Endothelial cell of umbilical vein (primary cell): ENCODE data around the gene RSRC1. TPM values are rescaled to one million over a fixed set of nuclear protein-coding genes. Genes with fewer than 3 reads are reported as not detected.

ENCODE experiments used
- BruUV-seq: library from RNA; stranded (reverse); fragments of 400-500 nt; replicated peaks from 2 replicates; lab custom pipeline; 2021; lab: Mats Ljungman, UMichigan
- CTCF ChIA-PET: fragments of 300-600, 350-600 bp; sonication (Branson Sonifier 250); formaldehyde crosslinking; loops from one replicate; lab custom pipeline; 2021; ENCODE audit warnings: antibody characterized with exemption, inconsistent platforms; lab: Charles Lee
- POLR2A ChIA-PET: fragments of 300-600, 350-600 bp; sonication (Branson Sonifier 250); formaldehyde crosslinking; loops from one replicate; lab custom pipeline; 2021; ENCODE audit warnings: antibody characterized with exemption, inconsistent platforms; lab: Charles Lee
- DNase-seq: peaks from one replicate; pipeline ENCODE4 v3.0.0-alpha.2; 2011; ENCODE audit warnings: low read depth, low spot score
- FAIRE-seq: peaks from 2 replicates; lab custom pipeline; 2011; peaks lifted over from hg19 to GRCh38; lab: Jason Lieb, UNC
- H2AFZ ChIP-seq: 2 replicates; pipeline ENCODE4 v1.6.0; 2012; ENCODE audit warnings: low read depth, low read length, control low read depth, inconsistent platforms
- H3K27ac ChIP-seq: 2 replicates; pipeline ENCODE4 v1.5.1; 2011; ENCODE audit warnings: low read depth, mild to moderate bottlenecking, control low read depth, low read length, moderate library complexity; ENCODE audit not compliant: insufficient read depth
- H3K27me3 ChIP-seq, 2 experiments: 2 replicates each; pipeline versions ENCODE4 v1.6.0 to v1.6.1; 2011; ENCODE audit warnings: low read length in 2 of 2, mixed read lengths in 1 of 2; ENCODE audit not compliant: control insufficient read depth in 2 of 2, insufficient read depth in 2 of 2
- H3K36me3 ChIP-seq, 2 experiments: 2 replicates in 1 of 2; 3 replicates in 1 of 2; pipeline ENCODE4 v1.5.1; 2011; ENCODE audit warnings: low read length in 2 of 2, mild to moderate bottlenecking in 1 of 2, moderate library complexity in 1 of 2; ENCODE audit not compliant: control insufficient read depth in 2 of 2, insufficient read depth in 2 of 2; ENCODE audit errors: extremely low read depth in 1 of 2
- H3K4me1 ChIP-seq: 3 replicates; pipeline ENCODE4 v1.5.1; 2011; ENCODE audit warnings: mild to moderate bottlenecking, low read length; ENCODE audit not compliant: control insufficient read depth, insufficient read depth; ENCODE audit errors: extremely low read depth
- H3K4me2 ChIP-seq: 2 replicates; pipeline ENCODE4 v1.6.1; 2011; ENCODE audit warnings: low read length, control low read depth, mixed read lengths; ENCODE audit not compliant: insufficient read depth
- H3K4me3 ChIP-seq, 3 experiments: fragments of 200-600 bp in 1 of 3; sonication (generic), shearing (Covaris generic) in 1 of 3; replicated peaks in 1 of 3; 2 replicates each; pipeline ENCODE4 v1.5.1; 2011 to 2016; ENCODE audit warnings: control low read depth in 3 of 3, low read length in 3 of 3, mild to moderate bottlenecking in 2 of 3, inconsistent platforms in 1 of 3, low read depth in 1 of 3, moderate library complexity in 1 of 3; ENCODE audit not compliant: insufficient read depth in 1 of 3
- H3K79me2 ChIP-seq: 2 replicates; pipeline ENCODE4 v1.6.0; 2012; ENCODE audit warnings: low read length, inconsistent platforms; ENCODE audit not compliant: control insufficient read depth, insufficient read depth
- H3K9ac ChIP-seq: replicated peaks from 2 replicates; pipeline ENCODE3; 2011; ENCODE audit warnings: low read length, control low read depth; ENCODE audit not compliant: insufficient read depth; ENCODE audit errors: extremely low read depth
- H3K9me1 ChIP-seq: replicated peaks from 3 replicates; pipeline ENCODE4 v1.6.0; 2011; ENCODE audit warnings: mild to moderate bottlenecking, low read length; ENCODE audit not compliant: control insufficient read depth, insufficient read depth; ENCODE audit errors: extremely low read depth
- H3K9me3 ChIP-seq: replicated peaks from 2 replicates; pipeline ENCODE4 v1.5.1; 2012; ENCODE audit warnings: low read length, inconsistent platforms; ENCODE audit not compliant: control insufficient read depth, insufficient read depth
- H4K20me1 ChIP-seq: replicated peaks from 2 replicates; pipeline ENCODE3; 2011; ENCODE audit warnings: mild to moderate bottlenecking, low read length; ENCODE audit not compliant: control insufficient read depth, insufficient read depth; ENCODE audit errors: extremely low read depth
- EZH2 ChIP-seq: IDR thresholded peaks from 2 replicates; pipeline ENCODE4 v1.6.1; 2012; ENCODE audit warnings: borderline replicate concordance, low read depth, mild to moderate bottlenecking, moderate library complexity, low read length, inconsistent platforms; ENCODE audit not compliant: severe bottlenecking
- FOS ChIP-seq: IDR thresholded peaks from 2 replicates; pipeline ENCODE4 v1.6.1; 2011; ENCODE audit warnings: mild to moderate bottlenecking, low read length, moderate library complexity, borderline replicate concordance; ENCODE audit not compliant: insufficient read depth
- GATA2 ChIP-seq: IDR thresholded peaks from 2 replicates; pipeline ENCODE4 v1.7.0; 2011; ENCODE audit warnings: low read depth, mild to moderate bottlenecking, moderate library complexity, mixed read lengths, low read length; ENCODE audit not compliant: insufficient read length, insufficient read depth
- JUN ChIP-seq: IDR thresholded peaks from 2 replicates; pipeline ENCODE4 v1.6.1; 2011; ENCODE audit warnings: borderline replicate concordance, low read depth; ENCODE audit not compliant: insufficient read length, insufficient read depth
- MAX ChIP-seq: IDR thresholded peaks from 2 replicates; pipeline ENCODE4 v1.6.1; 2011; ENCODE audit not compliant: insufficient read depth, insufficient read length
- MYC ChIP-seq: IDR thresholded peaks from one replicate; pipeline ENCODE4 v1.6.1; 2011; ENCODE audit warnings: mild to moderate bottlenecking, low read depth, low read length
- POLR2A ChIP-seq: IDR thresholded peaks from 2 replicates; pipeline ENCODE4 v1.6.1; 2012; ENCODE audit warnings: low read depth, mild to moderate bottlenecking, control low read depth, low read length
- POLR2AphosphoS5 ChIP-seq: IDR thresholded peaks from 2 replicates; pipeline ENCODE4 v1.6.1; 2012; ENCODE audit warnings: low read depth, mild to moderate bottlenecking, control low read depth, low read length, moderate library complexity; ENCODE audit not compliant: insufficient read depth
- dilution Hi-C: fragments of 300-500 bp; cut with MboI; formaldehyde crosslinking; loops from one replicate; pipeline ENCODE4 v1.15.0; 2019; ENCODE audit warnings: low sequenced_read_pairs; ENCODE audit not compliant: extremely low pct_ligation_motif_present
- intact Hi-C: fragments of 100-400 bp; cut with micrococcal nuclease; formaldehyde crosslinking; loops from one replicate; pipeline ENCODE4 v1.10.0; 2022
- polyA plus RNA-seq, 4 experiments: library from polyadenylated mRNA; depleted of rRNA in 3 of 4; stranded (reverse) in 3 of 4; unstranded in 1 of 4; fragments of >200 nt; gene quantifications; 2 replicates each; pipeline versions ENCODE4 v1.2.1 to v1.2.3, GENCODE V29; 2011 to 2012; ENCODE audit warnings: missing spikeins in 1 of 4
- total RNA-seq: library from RNA; stranded (reverse); gene quantifications from 2 replicates; pipeline ENCODE4 v1.2.3, GENCODE V29; 2021
- TF ChIP-seq, protein P1 (sequence below), 2 donors: IDR thresholded peaks; 1 replicate in 1 of 2; 2 replicates in 1 of 2; pipeline ENCODE4 v1.5.1; 2011; ENCODE audit warnings: low read length in 2 of 2, mild to moderate bottlenecking in 2 of 2, moderate library complexity in 2 of 2, control low read depth in 1 of 2, inconsistent platforms in 1 of 2, low read depth in 1 of 2; ENCODE audit not compliant: insufficient read depth in 1 of 2; ENCODE audit errors: extremely low read depth in 1 of 2

Gene RSRC1
- total and polyA plus RNA-seq, 2 donors (not counting 3 experiments of a cell fraction or from before 2014, with no cell fraction given): 1.8 to 25.4 TPM

- no peaks in the 10 kb centered on the region for H4K20me1 ChIP-seq
- H3K36me3 ChIP-seq: no peaks in the 10 kb centered on the region
- no peak overlapping the region for H3K4me2 ChIP-seq
- CTCF ChIA-PET: interaction anchor here (0.7 kb wide), 1 partner anchor 80 kb away, joined by 3 read pairs; no protein-coding TSS in a partner anchor
- dilution Hi-C loops: no loop called here
- no peaks in the 10 kb centered on the region for H3K9me1 ChIP-seq
- no peak overlapping the region for H3K4me3 ChIP-seq
- no peaks in the 10 kb centered on the region for H3K27me3 ChIP-seq
- POLR2A ChIA-PET: no interaction called here
- FAIRE-seq (no peak), DNase-seq (no peak)
- no peak overlapping the region for H3K9ac ChIP-seq
- H3K79me2 ChIP-seq: no peaks in the 10 kb centered on the region
- BruUV-seq: no TSS peak
- intact Hi-C loops: no loop called here
- no peaks in the 10 kb centered on the region for H3K4me1 ChIP-seq
- no peak overlapping the region for H2AFZ ChIP-seq
- no peaks in the 10 kb centered on the region for H3K9me3 ChIP-seq
- TF ChIP-seq, protein P1, sequence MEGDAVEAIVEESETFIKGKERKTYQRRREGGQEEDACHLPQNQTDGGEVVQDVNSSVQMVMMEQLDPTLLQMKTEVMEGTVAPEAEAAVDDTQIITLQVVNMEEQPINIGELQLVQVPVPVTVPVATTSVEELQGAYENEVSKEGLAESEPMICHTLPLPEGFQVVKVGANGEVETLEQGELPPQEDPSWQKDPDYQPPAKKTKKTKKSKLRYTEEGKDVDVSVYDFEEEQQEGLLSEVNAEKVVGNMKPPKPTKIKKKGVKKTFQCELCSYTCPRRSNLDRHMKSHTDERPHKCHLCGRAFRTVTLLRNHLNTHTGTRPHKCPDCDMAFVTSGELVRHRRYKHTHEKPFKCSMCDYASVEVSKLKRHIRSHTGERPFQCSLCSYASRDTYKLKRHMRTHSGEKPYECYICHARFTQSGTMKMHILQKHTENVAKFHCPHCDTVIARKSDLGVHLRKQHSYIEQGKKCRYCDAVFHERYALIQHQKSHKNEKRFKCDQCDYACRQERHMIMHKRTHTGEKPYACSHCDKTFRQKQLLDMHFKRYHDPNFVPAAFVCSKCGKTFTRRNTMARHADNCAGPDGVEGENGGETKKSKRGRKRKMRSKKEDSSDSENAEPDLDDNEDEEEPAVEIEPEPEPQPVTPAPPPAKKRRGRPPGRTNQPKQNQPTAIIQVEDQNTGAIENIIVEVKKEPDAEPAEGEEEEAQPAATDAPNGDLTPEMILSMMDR (IDR thresholded peaks at IDR 0.05; ENCODE audit: extremely low read depth in 1 of 2, insufficient read depth in 1 of 2, low read depth in 1 of 2, low read length in 2 of 2): no peak
- no peak for TF ChIP-seq GATA2
- no peak for TF ChIP-seq MYC
- no peak for TF ChIP-seq POLR2AphosphoS5
- no peak for TF ChIP-seq JUN
- no peak for TF ChIP-seq POLR2A
- TF ChIP-seq FOS: no peak
- no peak for TF ChIP-seq MAX
- no peak for TF ChIP-seq EZH2
- no peak overlapping the region for H3K27ac ChIP-seq
These were observed 17.6 kb downstream of the RSRC1 start for GRCh38 chr3:158127250-158128219.
